ENCODE measurements around the gene AUTS2.
"Not testable (repeated sequence)": the region's sequence is repeated elsewhere in the genome, so short reads cannot be mapped to it uniquely, and the experiment has no call there.

The AUTS2 gene

DNA sequence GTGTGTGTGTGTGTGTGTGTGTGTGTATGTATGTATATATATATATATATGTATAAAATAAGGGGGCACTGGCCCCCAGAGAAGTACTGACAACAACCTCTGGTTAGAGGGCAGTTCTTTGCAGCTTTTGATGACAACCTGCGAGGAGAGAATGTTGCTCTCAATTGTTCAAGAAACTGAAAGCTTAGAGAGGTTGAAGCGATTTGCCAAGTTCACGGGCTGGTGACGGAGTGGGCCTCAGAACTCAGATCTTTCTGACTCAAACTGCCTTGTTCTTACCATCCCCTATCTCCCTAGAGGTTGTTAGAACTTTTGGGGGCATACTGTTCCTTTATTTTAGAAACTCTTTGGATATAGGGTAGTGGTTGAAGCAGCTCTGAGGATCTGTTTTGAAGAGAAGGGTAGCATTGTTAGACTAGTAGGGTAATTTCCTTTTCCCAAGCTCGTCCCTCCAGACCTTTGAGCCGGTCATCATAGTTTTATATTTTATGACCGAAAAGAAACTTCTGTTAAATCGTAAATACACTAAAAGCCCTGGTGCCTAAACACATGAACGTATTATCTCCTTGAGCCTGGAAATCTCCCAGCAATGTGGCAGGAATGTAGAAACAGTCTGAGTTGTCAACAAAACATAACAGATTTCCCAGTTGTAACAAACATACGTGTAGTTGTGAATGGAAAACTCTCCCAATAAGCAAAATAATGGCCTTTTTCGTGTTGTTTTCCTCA lies 992.0 kb downstream of the AUTS2 start:
- no peaks in the 10 kb centered on the region for H3K9me3 ChIP-seq
- no peak overlapping the region for H3K27ac ChIP-seq
- peaks cover 18% of the 10 kb centered on the region for H3K27me3 ChIP-seq
- no peaks in the 10 kb centered on the region for H3K36me3 ChIP-seq
- H3K4me1 ChIP-seq (ENCODE audit: control insufficient read depth in 1 of 2, insufficient read depth in 1 of 2, low read depth in 1 of 2, low read length in 1 of 2): no peaks in the 10 kb centered on the region
- TF ChIP-seq, protein P1, sequence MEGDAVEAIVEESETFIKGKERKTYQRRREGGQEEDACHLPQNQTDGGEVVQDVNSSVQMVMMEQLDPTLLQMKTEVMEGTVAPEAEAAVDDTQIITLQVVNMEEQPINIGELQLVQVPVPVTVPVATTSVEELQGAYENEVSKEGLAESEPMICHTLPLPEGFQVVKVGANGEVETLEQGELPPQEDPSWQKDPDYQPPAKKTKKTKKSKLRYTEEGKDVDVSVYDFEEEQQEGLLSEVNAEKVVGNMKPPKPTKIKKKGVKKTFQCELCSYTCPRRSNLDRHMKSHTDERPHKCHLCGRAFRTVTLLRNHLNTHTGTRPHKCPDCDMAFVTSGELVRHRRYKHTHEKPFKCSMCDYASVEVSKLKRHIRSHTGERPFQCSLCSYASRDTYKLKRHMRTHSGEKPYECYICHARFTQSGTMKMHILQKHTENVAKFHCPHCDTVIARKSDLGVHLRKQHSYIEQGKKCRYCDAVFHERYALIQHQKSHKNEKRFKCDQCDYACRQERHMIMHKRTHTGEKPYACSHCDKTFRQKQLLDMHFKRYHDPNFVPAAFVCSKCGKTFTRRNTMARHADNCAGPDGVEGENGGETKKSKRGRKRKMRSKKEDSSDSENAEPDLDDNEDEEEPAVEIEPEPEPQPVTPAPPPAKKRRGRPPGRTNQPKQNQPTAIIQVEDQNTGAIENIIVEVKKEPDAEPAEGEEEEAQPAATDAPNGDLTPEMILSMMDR (IDR thresholded peaks at IDR 0.05): no peak
- H3K4me3 ChIP-seq (ENCODE audit: low read depth in 1 of 2, low read length in 1 of 2): no peak overlapping the region

DNA sequence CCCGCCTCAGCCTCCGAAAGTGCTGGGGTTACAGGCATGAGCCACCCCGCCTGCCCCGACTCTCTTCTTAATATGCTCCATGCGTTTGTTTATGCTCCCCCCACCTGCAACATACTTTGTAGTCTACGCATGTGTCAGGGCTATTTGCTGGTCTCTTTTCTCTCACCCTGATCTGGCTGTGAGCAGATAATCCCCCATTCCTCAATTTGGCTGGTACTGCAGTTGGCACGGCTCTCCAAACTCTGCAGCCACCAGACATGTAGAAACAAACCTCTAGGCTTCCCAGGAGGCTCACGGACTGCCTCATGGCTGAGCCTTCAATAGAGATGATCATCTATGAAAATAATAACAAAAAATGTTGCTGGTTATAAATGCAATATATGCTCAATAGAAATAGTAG lies 993.4 kb downstream of the AUTS2 start:
- no peaks in the 10 kb centered on the region for H3K4me1 ChIP-seq (ENCODE audit: control insufficient read depth in 1 of 2, insufficient read depth in 1 of 2, low read depth in 1 of 2, low read length in 1 of 2)
- H3K27ac ChIP-seq: no peak overlapping the region
- no peaks in the 10 kb centered on the region for H3K9me3 ChIP-seq
- H3K36me3 ChIP-seq: no peaks in the 10 kb centered on the region
- no peak overlapping the region for H3K4me3 ChIP-seq (ENCODE audit: low read depth in 1 of 2, low read length in 1 of 2)
- TF ChIP-seq, protein P1 (IDR thresholded peaks at IDR 0.05): no peak
- peaks cover 32% of the 10 kb centered on the region for H3K27me3 ChIP-seq

DNA sequence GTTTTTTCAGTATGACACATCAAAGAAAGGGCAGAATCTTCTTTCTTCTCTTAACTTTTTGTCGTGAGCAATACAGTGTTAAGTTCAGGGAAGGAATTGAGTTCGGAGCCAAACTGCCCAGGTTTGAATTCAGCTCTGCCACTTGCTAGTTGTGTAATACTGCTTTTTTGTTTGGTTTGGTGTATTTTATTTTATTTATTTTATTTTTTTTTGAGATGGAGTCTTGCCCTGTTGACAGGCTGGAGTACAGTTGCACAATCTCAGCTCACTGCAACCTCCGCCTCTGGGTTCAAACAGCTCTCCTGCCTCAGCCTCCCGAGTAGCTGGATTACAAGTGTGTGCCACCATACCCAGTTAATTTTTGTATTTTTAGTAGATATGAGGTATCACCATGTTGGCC lies 993.9 kb downstream of the AUTS2 start:
- no peak overlapping the region for H3K4me3 ChIP-seq (ENCODE audit: low read depth in 1 of 2, low read length in 1 of 2)
- H3K27ac ChIP-seq: no peak overlapping the region
- no peaks in the 10 kb centered on the region for H3K36me3 ChIP-seq
- H3K4me1 ChIP-seq (ENCODE audit: control insufficient read depth in 1 of 2, insufficient read depth in 1 of 2, low read depth in 1 of 2, low read length in 1 of 2): no peaks in the 10 kb centered on the region
- TF ChIP-seq, protein P1 (IDR thresholded peaks at IDR 0.05): no peak
- H3K27me3 ChIP-seq: peaks cover 37% of the 10 kb centered on the region
- no peaks in the 10 kb centered on the region for H3K9me3 ChIP-seq

DNA sequence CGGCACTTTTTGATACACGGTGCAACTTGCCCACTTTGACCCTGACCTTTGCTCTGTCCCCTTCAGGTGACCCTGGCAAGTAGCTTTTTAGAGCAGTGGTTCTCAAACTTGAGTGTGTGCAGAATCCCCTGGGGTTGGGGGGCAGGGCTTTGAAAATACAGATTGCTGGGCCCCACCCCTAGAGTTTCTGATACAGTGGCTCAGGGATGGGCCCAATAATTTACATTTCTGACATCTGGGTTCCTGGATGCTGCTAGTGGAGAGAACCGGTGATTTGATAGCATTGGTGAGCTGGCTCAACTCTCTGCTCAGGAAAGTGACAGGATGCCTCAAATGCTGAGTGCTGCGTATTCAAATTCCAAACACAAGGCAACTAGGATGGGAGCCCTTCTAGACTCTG lies 995.9 kb downstream of the AUTS2 start:
- TF ChIP-seq, protein P1 (IDR thresholded peaks at IDR 0.05): no peak
- H3K9me3 ChIP-seq: no peaks in the 10 kb centered on the region
- peaks cover 55% of the 10 kb centered on the region for H3K27me3 ChIP-seq
- no peak overlapping the region for H3K27ac ChIP-seq
- H3K36me3 ChIP-seq: no peaks in the 10 kb centered on the region
- H3K4me3 ChIP-seq (ENCODE audit: low read depth in 1 of 2, low read length in 1 of 2): no peak overlapping the region
- no peaks in the 10 kb centered on the region for H3K4me1 ChIP-seq (ENCODE audit: control insufficient read depth in 1 of 2, insufficient read depth in 1 of 2, low read depth in 1 of 2, low read length in 1 of 2)

DNA sequence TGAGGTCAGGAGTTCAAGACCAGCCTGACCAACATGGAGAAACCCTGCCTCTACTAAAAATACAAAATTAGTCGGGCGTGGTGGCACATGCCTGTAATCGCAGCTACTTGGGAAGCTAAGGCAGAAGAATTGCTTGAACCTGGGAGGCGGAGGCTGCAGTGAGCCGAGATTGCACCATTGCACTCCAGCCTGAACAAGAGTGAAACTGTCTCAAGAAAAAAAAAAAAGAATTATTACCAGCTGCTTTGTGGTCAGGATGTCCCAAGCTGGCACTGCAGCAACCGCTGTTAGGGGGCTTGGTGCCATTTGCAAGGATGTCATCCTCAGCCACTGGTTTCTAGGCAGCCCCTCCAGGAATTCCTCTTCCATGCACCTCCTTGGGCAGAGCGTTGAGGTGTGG lies 996.6 kb downstream of the AUTS2 start:
- H3K27me3 ChIP-seq: peaks cover 55% of the 10 kb centered on the region
- H3K9me3 ChIP-seq; H3K27ac ChIP-seq; H3K36me3 ChIP-seq; H3K4me1 ChIP-seq (ENCODE audit: control insufficient read depth in 1 of 2, insufficient read depth in 1 of 2, low read depth in 1 of 2, low read length in 1 of 2); H3K4me3 ChIP-seq (ENCODE audit: low read depth in 1 of 2, low read length in 1 of 2): not testable (repeated sequence)

DNA sequence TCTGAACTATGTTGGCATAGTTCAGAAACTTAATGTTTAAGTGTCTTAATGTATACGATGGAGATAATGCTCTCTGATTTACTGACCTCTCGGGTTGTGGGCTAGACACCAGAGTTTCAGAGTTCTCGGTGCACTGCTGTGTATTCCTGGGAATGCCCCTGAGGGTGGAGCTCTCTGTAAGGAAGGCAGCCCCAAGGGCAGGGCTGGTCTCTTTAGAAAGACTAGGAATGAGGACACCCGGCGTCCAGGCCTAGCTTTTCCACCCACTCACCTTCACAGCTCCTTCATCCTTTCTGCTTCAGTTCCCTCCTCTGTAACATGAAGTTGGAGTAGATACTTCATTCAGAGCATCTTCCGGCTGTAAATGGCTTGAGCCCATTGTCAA lies 997.1 kb downstream of the AUTS2 start:
- TF ChIP-seq, protein P1 (IDR thresholded peaks at IDR 0.05): no peak

More for the DNA sequence above, 997.1 kb downstream of the AUTS2 start:
- no peak overlapping the region for H3K4me3 ChIP-seq (ENCODE audit: low read depth in 1 of 2, low read length in 1 of 2)
- H3K4me1 ChIP-seq (ENCODE audit: control insufficient read depth in 1 of 2, insufficient read depth in 1 of 2, low read depth in 1 of 2, low read length in 1 of 2): no peaks in the 10 kb centered on the region
- H3K27ac ChIP-seq: no peak overlapping the region
- no peaks in the 10 kb centered on the region for H3K36me3 ChIP-seq
- no peaks in the 10 kb centered on the region for H3K9me3 ChIP-seq
- peaks cover 55% of the 10 kb centered on the region for H3K27me3 ChIP-seq

All from neutrophil (primary cell).